ENCODE data around the gene OXCT1. TPM values are rescaled to one million over a fixed set of nuclear protein-coding genes. Genes with fewer than 3 reads are reported as not detected.

OXCT1 gene
- total RNA-seq, 2 donors from 2014 or later, result 15.2 to 25.3 TPM

- DNase-seq (ENCODE audit: low spot score), result peak; percentile 99
These were observed 33.9 kb upstream of the OXCT1 start, which contains the start of gene RIMOC1 for GRCh38 chr5:41903892-41904799. RIMOC1 (plus strand) TSS chr5:41904344; CDS start chr5:41904368, 24 bp downstream.

DNA sequence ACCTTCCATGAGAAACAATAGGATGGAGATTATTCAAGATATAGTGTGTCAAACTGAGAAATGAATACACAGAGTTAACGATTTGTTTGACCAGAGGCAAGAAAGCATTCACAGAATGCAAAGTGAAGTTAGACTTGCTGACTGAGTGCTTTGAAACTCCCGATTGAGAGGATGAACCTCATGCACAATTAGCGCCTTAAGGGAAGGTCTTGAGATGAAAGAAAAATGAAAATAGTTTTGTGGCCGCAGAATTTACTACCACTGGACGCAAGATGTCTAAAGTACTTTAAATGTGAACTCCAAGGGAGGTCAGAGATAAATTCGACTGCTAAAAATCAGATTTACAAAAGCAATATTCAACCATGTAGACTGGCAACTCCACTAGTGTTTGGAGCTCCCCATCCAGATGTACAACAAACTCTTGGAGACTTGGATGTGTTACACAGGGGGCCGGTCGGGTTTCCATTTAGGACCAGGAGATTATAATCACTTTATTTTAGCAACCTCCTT, 33.2 kb upstream of the OXCT1 start:
- no peaks in the 10 kb centered on the region for H3K36me3 ChIP-seq
- peaks cover 2% of the 10 kb centered on the region for H3K4me1 ChIP-seq (replicated peaks)
- TF ChIP-seq CTCF (IDR thresholded peaks at IDR 0.05), result no peak
- TF ChIP-seq POLR2AphosphoS5 (IDR thresholded peaks at IDR 0.05), result no peak
- no peak for TF ChIP-seq POLR2A (IDR thresholded peaks at IDR 0.05)
- H3K9me3 ChIP-seq, result no peaks in the 10 kb centered on the region
- intact Hi-C loops (cut with DNase I), result no loop called here
- no peaks in the 10 kb centered on the region for H3K27me3 ChIP-seq (replicated peaks; ENCODE audit: insufficient read depth)
- H3K4me3 ChIP-seq, result peak overlapping the region; percentile 43 to 57
- peak overlapping the region; percentile 90 for H3K27ac ChIP-seq
- no peak for DNase-seq (ENCODE audit: low spot score)
- WGBS, result 37% methylated on average over 8 of the region's 8 CpGs

More at GRCh38 chr5:41903892-41904799, 33.9 kb upstream of the OXCT1 start, which contains the start of gene RIMOC1:
- no peaks in the 10 kb centered on the region for H3K27me3 ChIP-seq (replicated peaks; ENCODE audit: insufficient read depth)
- under 1% methylated on average over 55 of the region's 55 CpGs for WGBS
- TF ChIP-seq POLR2AphosphoS5 (IDR thresholded peaks at IDR 0.05) (peak; percentile 99), POLR2A (IDR thresholded peaks at IDR 0.05) (peak; percentile 71), CTCF (IDR thresholded peaks at IDR 0.05) (peak in 1 of 4 experiments; percentile 12)
- H3K27ac ChIP-seq, result peak within 1 kb of the TSS; percentile 90
- peaks cover 2% of the 10 kb centered on the region for H3K4me1 ChIP-seq (replicated peaks)
- H3K9me3 ChIP-seq, result no peaks in the 10 kb centered on the region
- peak within 1 kb of the TSS; percentile 57 to 74 for H3K4me3 ChIP-seq
- intact Hi-C loops (cut with DNase I), result loop anchor here (1.0 kb wide), 1 partner anchor 34 kb away; the partner anchor contains the start of gene OXCT1
- H3K36me3 ChIP-seq, result no peaks in the 10 kb centered on the region

- intact Hi-C loops (cut with DNase I), result no loop called here
- no peaks in the 10 kb centered on the region for H3K27me3 ChIP-seq (replicated peaks; ENCODE audit: insufficient read depth)
- no peaks in the 10 kb centered on the region for H3K4me1 ChIP-seq (replicated peaks)
- H3K9me3 ChIP-seq, result no peaks in the 10 kb centered on the region
- H3K36me3 ChIP-seq, result no peaks in the 10 kb centered on the region
- H3K4me3 ChIP-seq, result no peak overlapping the region
- H3K27ac ChIP-seq, result no peak overlapping the region
- 48% methylated on average over 2 of the region's 2 CpGs for WGBS
- no peak for DNase-seq (ENCODE audit: low spot score)
- TF ChIP-seq POLR2AphosphoS5 (IDR thresholded peaks at IDR 0.05) (no peak), CTCF (IDR thresholded peaks at IDR 0.05) (no peak), POLR2A (IDR thresholded peaks at IDR 0.05) (no peak)
These were observed 26.0 kb upstream of the OXCT1 start for GRCh38 chr5:41896230-41896629.

GRCh38 chr5:41893074-41893851, 23.0 kb upstream of the OXCT1 start:
- no peaks in the 10 kb centered on the region for H3K27me3 ChIP-seq (replicated peaks; ENCODE audit: insufficient read depth)
- H3K4me3 ChIP-seq, result no peak overlapping the region
- no peaks in the 10 kb centered on the region for H3K9me3 ChIP-seq
- H3K4me1 ChIP-seq (replicated peaks), result no peaks in the 10 kb centered on the region
- no peak overlapping the region for H3K27ac ChIP-seq
- intact Hi-C loops (cut with DNase I), result no loop called here
- WGBS, result 81% methylated on average over 3 of the region's 3 CpGs
- DNase-seq (ENCODE audit: low spot score), result no peak
- no peaks in the 10 kb centered on the region for H3K36me3 ChIP-seq
- TF ChIP-seq POLR2A (IDR thresholded peaks at IDR 0.05) (no peak), CTCF (IDR thresholded peaks at IDR 0.05) (no peak), POLR2AphosphoS5 (IDR thresholded peaks at IDR 0.05) (no peak)

Data from prostate gland (tissue), 2 donors.